HG02840 (cell line): ENCODE results near the gene PTMS.

Source experiments
- ATAC-seq: cut with Tn5 transposase; IDR thresholded peaks from one replicate; pipeline ENCODE4 v1.9.1; 2021; ENCODE audit warnings: mild to moderate bottlenecking, moderate library complexity, moderate number of reproducible peaks; ENCODE audit not compliant: unreplicated experiment, low FRiP score

PTMS gene

GRCh38 chr12:6784761-6785160, 18.6 kb downstream of the PTMS start:
- ATAC-seq, result no peak

- no peak for ATAC-seq
These were observed 20.4 kb downstream of the PTMS start for GRCh38 chr12:6786416-6787094.

GRCh38 chr12:6787309-6787708, 21.1 kb downstream of the PTMS start:
- ATAC-seq, result no peak

GRCh38 chr12:6788972-6789924, 23.1 kb downstream of the PTMS start, which contains the start of gene CD4:
TSS of gene CD4 (plus strand) at chr12:6789528. CDS start at chr12:6800139, 10,611 bp downstream.
- no peak for ATAC-seq

GRCh38 chr12:6790496-6791150, 24.5 kb downstream of the PTMS start:
- ATAC-seq, result no peak

- no peak for ATAC-seq
These were observed 25.9 kb downstream of the PTMS start for GRCh38 chr12:6791931-6792520.

GRCh38 chr12:6792522-6793201, 26.5 kb downstream of the PTMS start:
- no peak for ATAC-seq

GRCh38 chr12:6795088-6795487, 28.9 kb downstream of the PTMS start:
- no peak for ATAC-seq

GRCh38 chr12:6796576-6796975, 30.4 kb downstream of the PTMS start:
- ATAC-seq, result no peak

- no peak for ATAC-seq
These were observed 33.0 kb downstream of the PTMS start for GRCh38 chr12:6799147-6799546.

GRCh38 chr12:6807170-6807569, 41.0 kb downstream of the PTMS start:
- no peak for ATAC-seq

- no peak for ATAC-seq
These were observed 42.9 kb downstream of the PTMS start for GRCh38 chr12:6809056-6809455.

- ATAC-seq, result no peak
These were observed 44.6 kb downstream of the PTMS start for GRCh38 chr12:6810758-6811157.

GRCh38 chr12:6813363-6813762, 47.2 kb downstream of the PTMS start:
- ATAC-seq, result no peak

GRCh38 chr12:6816598-6816997, 50.4 kb downstream of the PTMS start:
- ATAC-seq, result no peak

- no peak for ATAC-seq
These were observed 50.9 kb downstream of the PTMS start for GRCh38 chr12:6817098-6817497.

GRCh38 chr12:6817662-6818157, 51.5 kb downstream of the PTMS start:
- ATAC-seq, result no peak

- ATAC-seq, result no peak
These were observed 52.1 kb downstream of the PTMS start for GRCh38 chr12:6818222-6818621.

- ATAC-seq, result no peak
These were observed 52.5 kb downstream of the PTMS start for GRCh38 chr12:6818645-6819044.
